HG03139 (cell line): ENCODE data around the gene MROH8.

Experiments
- ATAC-seq: cut with Tn5 transposase; IDR thresholded peaks from one replicate; pipeline ENCODE4 v1.9.1; 2021; ENCODE audit not compliant: unreplicated experiment

Gene MROH8

GRCh38 chr20:37200376-37200775, 21.0 kb upstream of the MROH8 start:
- no peak for ATAC-seq

GRCh38 chr20:37198932-37199660, 19.7 kb upstream of the MROH8 start:
- ATAC-seq: no peak

- no peak for ATAC-seq
Observed at GRCh38 chr20:37194621-37195417, 15.5 kb upstream of the MROH8 start.

- ATAC-seq: no peak
Observed at GRCh38 chr20:37193821-37194220, 14.5 kb upstream of the MROH8 start.

GRCh38 chr20:37193226-37193625, 13.9 kb upstream of the MROH8 start:
- no peak for ATAC-seq

GRCh38 chr20:37192137-37192854, 12.9 kb upstream of the MROH8 start:
- ATAC-seq: no peak

- no peak for ATAC-seq
Observed at GRCh38 chr20:37190354-37191112, 11.2 kb upstream of the MROH8 start.

- ATAC-seq: no peak
Observed at GRCh38 chr20:37189416-37190016, 10.2 kb upstream of the MROH8 start.

- ATAC-seq: no peak
Observed at GRCh38 chr20:37188787-37189186, 9.4 kb upstream of the MROH8 start.

GRCh38 chr20:37185686-37186085, 6.3 kb upstream of the MROH8 start:
- no peak for ATAC-seq

GRCh38 chr20:37179683-37180524, 556 bp upstream of the MROH8 start:
- ATAC-seq: no peak

GRCh38 chr20:37172836-37173235, 6.5 kb downstream of the MROH8 start:
- no peak for ATAC-seq

GRCh38 chr20:37166867-37167266, 12.5 kb downstream of the MROH8 start:
- ATAC-seq: no peak

- no peak for ATAC-seq
Observed at GRCh38 chr20:37165031-37165430, 14.3 kb downstream of the MROH8 start.

GRCh38 chr20:37163832-37164554, 15.4 kb downstream of the MROH8 start:
- no peak for ATAC-seq

- no peak for ATAC-seq
Observed at GRCh38 chr20:37162646-37163045, 16.7 kb downstream of the MROH8 start.

- no peak for ATAC-seq
Observed at GRCh38 chr20:37161830-37162549, 17.4 kb downstream of the MROH8 start.

GRCh38 chr20:37160683-37161082, 18.7 kb downstream of the MROH8 start:
- ATAC-seq: no peak
